ENCODE results near the gene ZNF593. TPM values are rescaled to one million over a fixed set of nuclear protein-coding genes. Genes with fewer than 3 reads are reported as not detected.

ZNF593 gene
- polyA plus RNA-seq (ENCODE audit: insufficient read length in 3 of 3): 10 to 100 TPM; 12.4 to 15.4 (median 13.1) TPM

DNA sequence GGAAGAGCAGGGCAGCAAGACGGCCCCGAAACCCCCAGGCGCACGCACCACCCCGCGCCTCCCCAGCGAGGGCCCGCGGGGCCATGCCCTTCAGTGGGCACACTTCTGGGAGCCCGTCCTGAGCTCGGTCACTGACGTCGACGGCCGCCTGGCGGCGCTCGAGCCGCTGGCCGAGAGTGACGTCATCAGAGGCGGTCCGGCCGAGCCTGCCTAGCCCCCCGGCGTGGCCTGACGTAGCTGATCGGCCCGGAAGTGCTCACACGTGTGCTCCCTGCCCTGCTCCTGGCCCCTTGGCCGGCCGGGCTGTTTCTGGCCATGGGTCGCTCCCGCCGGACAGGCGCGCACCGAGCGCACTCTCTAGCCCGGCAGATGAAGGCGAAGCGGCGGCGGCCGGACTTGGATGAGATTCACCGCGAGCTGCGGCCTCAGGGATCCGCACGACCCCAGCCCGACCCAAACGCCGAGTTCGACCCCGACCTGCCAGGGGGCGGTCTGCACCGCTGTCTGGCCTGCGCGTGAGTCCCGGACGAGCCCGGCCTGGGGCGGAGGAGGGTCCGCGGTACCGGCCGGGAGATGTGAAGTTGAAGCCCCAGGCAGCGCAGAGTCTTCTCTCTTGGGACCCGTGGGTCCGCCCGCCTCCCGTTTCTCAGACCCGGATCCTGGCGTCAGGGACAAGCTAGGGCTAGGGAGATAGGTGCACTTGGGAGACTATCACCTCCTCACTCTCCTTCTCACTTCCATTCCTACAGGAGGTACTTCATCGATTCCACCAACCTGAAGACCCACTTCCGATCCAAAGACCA is at the start of gene ZNF593:
ZNF593 (plus strand) TSS at position 240 of the 803 bp plus-strand sequence; CDS start at position 316, 76 bp downstream.
- peak in 2 of 3 donors; percentile 74 to 82 for DNase-seq (ENCODE audit: low read depth in 3 of 3, low spot score in 2 of 3)

DNA sequence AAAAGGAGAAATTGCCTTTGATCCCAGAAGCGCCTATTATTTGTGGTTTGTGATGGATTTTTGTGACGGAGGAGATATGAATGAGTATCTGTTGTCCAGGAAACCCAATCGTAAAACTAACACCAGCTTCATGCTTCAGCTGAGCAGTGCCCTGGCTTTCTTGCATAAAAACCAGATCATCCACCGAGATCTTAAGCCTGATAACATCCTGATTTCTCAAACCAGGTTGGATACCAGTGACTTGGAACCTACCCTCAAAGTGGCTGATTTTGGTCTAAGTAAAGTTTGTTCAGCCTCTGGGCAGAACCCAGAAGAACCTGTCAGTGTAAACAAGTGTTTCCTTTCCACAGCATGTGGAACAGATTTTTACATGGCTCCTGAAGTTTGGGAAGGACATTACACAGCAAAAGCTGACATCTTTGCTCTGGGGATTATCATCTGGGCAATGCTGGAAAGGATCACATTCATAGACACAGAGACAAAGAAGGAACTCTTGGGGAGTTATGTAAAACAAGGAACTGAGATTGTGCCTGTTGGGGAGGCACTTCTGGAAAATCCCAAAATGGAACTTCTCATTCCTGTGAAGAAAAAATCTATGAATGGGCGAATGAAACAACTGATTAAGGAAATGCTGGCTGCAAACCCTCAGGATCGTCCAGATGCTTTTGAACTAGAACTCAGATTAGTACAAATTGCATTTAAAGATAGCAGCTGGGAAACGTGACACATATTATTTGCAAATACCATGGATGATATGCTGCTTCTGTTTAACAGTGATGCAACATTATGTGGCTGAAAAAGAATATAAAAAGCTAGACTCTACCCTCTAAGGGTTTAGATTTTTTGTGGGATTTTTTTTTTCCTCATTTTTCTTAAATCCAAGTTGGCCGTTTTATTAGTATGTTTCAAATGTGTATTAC is 47.6 kb upstream of the ZNF593 start:
- no peak for DNase-seq (ENCODE audit: low read depth in 3 of 3, low spot score in 2 of 3)

DNA sequence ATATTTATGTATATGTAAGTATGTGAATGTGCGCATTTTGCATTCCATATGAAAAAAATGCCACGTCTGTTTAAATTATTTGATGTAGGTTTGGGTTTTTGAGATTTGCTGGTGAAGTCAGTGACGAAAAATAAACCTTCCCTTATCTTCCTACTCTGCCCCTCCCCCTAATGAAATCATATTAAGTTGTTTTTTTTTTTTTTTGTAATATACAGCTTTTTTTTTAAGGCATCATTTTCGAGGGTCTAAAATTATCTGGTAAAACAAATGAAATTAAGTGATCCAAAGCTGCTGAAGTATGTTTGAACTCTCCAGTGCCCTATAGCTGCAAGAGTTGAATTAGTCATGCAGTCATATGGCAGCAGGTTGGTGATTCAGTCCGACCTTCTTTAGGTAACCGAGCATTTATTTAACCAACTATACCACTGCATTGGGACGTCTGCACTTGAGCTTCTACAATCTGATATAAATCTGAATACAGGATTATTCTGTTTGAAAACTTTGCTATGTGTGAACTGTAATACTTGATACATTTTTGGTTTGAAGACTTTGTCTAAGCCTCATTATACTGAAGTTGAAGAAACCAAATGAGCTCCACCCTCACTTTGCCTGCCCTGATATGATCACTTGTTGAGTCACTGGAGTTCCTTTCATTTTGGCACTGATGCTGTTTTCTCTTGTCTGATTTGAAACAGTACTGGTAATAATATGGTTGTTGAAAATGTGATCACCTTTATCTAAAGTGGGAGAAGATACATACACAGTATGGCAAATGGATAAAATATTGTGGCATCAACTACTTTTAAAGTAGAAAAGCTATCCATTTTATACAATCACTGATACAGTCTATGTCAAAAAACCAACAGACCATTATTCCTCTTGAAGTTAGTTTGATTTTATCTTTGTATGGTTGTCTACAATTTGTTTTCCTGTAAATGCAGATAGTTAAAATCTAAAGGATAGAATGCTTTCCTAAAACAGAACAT is 46.4 kb upstream of the ZNF593 start:
- no peak for DNase-seq (ENCODE audit: low read depth in 3 of 3, low spot score in 2 of 3)

DNA sequence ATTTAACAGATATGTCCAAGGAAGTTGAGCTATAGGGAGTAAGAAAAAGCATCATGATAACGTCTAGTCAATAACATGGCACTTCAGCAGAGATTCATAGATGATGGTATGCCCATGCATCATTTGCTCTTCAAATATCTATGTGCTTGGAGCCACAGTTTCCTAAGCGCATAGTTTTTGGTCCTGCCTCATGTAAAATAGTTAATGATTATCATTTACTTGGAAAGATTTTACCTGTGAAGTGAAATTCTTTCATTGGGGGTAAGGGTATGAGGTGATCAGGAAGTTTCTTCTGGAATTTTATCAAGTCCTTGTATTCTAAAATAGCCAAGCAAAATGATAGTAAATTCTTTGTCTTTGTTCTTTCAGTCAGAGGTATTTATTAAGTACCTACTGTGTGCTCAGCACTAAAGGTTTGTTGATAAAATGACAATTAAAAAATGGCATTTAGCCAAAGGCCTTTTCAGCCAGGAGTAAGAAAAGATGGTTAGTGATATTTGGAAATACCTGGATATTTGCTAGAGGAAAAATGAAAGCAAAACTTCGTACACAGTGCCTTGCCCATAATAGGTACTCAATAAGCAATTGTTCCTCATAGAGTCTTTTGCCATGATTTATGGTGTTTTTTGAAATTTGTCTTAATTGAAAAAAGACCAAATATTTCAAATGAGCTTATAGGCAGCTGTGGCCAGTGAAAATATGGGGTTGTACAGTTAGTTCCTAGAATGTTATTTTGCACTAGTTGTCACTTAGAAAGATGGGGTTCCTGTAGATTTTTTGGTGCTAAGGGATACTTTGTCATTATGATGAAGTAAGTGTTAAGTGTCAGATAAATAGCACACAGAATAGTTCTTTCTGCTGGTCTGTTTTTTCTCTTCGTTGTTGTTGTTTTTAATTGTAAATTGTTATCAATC is 45.0 kb upstream of the ZNF593 start:
- no peak for DNase-seq (ENCODE audit: low read depth in 3 of 3, low spot score in 2 of 3)

DNA sequence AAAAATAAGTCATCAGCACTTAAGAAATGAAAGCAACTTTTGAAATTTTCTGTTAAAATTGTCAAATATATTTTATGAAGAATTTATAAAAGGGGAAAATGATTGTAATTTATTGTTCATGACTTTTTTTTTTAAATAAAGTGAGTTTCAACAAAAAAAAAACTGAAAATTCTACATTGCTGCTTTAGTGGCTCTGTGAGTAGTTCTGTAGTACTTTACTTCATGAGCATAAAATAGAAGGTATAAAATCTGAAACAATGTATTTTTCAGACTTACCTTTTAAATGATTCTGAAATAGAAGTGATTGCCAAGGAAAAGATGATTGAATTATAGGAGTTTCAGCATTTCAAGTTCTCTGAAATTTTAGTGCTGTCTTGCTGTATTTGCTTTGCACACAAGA is 44.3 kb upstream of the ZNF593 start:
- DNase-seq (ENCODE audit: low read depth in 3 of 3, low spot score in 2 of 3): no peak

DNA sequence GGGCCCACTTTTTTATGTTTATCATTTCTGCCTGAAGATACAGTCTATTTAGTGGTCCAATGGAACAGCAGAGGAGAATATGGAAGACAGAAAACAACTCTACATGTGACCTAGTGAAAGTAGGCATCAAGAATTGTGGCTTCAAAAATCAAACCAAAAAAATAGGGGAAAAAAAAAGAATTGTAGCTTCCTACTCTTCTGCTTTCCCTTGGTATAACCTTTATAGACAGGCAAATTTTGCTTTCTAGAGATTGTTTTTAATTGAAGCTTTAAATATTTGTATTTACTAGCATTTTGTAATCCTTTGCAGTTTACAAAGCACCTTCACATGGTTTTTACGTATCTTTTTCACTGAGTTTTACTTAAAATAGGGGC is 43.8 kb upstream of the ZNF593 start:
- no peak for DNase-seq (ENCODE audit: low read depth in 3 of 3, low spot score in 2 of 3)

DNA sequence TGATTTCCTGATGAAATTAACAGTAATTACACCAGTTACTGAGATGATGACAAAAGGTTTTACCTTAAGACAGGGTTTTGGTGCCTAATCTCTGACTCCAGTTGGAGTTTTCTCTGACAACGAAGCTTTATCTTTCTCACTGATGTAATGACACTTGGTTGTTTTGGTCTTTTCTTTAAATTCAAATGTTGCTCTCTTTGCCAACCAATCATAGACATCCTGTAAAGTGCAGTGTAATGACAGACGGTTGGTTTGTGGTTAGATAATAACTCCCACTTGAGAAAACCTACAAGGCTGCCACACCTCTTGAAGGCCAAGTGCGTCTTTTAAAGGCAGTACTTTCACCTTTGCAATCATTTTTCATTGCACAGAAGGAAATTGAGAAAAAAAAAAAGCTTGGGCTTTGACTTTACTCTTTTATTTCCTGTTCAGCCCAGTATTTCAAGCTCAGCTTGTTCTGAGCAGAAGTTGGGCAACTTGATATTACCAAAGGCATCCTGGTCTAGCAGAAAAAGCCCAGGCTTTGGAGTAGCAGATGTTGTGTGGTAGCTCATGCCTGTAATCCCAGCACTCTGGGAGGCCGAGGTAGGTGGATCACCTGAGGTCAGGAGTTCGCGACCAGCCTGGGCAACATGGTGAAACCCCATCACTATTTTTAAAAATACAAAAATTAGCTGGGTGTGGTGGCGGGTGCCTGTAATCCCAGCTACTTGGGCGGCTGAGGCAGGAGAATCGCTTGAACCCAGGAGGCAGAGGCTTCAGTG is 43.2 kb upstream of the ZNF593 start:
- DNase-seq (ENCODE audit: low read depth in 3 of 3, low spot score in 2 of 3): no peak

DNA sequence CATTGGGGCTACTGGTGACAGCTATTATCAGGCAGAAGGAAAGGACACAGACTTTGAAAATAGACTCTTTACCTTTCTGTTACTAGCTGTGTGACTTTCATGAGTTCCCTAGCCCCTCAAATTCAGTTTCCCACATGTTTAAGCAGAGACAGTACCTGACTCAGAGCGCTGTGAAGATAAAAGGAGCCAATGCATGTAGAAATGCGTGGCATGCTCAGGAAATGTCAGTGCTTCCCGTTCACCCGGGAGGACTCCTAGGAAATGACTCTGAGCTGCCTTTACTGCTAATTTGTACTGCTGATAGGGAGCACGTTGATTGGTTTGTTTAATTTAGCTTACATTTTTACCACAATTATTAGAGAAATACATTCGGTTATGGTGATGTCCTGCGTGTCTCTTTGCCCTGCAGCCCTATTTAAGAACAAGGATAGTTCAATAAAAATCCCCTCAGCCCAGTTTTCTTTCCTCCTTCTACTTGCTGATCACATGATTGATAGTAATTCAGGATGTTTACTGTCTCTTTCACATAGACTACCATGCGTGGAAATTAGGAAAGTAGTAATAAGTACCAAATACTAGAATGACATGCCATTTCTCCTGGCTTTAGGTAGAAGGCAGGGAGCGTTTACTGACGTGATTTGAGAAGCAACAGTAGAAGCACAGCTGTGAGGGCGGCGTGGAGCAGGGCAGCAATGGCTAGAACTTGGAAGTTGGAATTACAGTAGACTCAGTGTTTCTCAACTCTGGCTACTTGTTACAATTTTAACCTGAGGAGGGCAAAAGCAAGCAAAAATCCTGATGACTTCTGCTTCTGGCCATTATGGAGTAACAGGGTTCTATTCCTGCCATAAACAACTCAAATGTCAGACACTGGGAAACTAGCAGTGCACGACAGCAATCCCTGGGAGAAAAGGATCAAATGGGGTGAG is 42.2 kb upstream of the ZNF593 start:
- no peak for DNase-seq (ENCODE audit: low read depth in 3 of 3, low spot score in 2 of 3)

DNA sequence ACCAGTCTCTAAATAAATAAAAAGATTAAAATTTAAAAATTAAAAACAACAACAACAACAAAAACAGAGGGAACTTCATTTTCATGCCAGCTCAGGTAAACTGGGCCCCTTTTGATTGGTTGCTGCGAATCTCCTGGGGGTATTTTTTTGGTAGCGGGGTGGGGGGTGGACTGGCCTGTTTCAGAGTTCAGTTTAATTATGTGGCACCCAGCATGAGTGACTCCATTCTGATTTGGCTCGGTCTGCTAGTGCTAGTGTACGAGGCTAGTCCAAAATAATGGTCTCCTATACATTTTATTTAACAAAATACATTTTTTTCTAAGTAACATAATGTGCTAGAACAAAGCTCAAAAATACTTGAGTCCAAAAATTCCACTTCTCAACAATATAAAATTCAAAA is 39.9 kb upstream of the ZNF593 start:
- DNase-seq (ENCODE audit: low read depth in 3 of 3, low spot score in 2 of 3): no peak

DNA sequence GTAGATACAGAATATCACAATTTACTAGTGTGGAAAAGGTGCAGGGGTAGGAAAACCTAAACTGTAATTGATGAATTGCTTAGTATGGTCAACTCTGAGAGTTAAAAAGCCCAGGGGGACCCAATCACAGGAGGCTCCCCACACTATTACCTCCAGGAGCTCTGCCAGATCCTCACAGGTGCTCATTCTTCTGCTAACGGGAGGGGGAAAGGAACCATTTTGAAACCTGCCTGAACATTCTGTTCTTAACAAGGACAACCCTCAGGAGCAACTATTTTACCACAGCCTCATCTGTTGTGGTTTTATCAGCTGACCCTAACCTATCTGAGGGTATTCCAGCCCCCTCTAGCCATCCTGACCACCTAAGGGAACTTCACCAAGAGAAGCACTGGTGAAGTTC is 39.0 kb upstream of the ZNF593 start:
- no peak for DNase-seq (ENCODE audit: low read depth in 3 of 3, low spot score in 2 of 3)

DNA sequence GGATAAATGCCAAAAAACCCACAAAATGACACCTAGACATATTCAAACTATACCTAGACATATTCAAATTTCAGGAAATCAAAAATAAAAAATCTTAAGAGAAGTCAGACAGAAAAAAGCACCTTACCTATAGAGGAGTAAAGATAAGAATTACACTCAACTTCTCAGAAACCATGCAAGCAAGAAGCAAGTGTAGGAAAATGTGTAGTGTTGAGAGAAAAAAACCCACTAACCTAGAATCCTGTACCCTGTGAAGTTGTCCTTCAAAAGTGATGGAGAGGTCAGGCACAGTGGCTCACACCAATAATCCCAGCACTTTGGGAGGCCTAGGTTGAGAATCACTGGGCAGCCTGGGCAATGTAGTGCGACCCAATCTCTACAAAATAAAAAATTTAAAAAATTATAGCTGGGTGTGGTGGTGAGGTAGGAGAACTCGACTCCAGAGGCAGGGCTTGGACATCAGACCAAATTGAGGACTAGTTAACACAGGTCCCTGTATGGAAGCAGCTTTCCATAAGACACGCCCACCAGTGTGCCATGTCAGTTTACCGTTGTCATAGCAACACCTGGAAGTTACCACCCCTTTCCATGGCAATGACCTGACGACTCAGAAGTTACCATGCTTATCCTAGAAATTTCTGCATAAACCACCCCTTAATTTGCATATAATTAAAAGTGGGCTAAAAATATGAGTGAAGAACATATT is 37.4 kb upstream of the ZNF593 start:
- DNase-seq (ENCODE audit: low read depth in 3 of 3, low spot score in 2 of 3): no peak

DNA sequence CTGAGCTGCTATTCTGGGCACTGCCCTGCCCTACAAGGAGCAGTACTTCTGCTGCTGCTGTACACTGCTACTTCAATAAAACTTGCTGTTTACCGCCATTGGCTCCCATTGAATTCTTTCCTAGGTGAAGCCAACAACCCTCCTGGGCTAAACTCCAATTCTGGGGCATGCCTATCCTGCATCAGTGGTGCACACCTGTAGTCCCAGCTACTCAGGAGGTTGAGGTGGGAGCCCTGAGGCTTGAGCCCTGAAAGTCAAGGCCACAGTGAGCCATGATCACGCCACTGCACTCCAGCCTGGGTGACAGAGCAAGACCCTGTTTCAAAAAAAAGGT is 36.9 kb upstream of the ZNF593 start:
- DNase-seq (ENCODE audit: low read depth in 3 of 3, low spot score in 2 of 3): no peak

DNA sequence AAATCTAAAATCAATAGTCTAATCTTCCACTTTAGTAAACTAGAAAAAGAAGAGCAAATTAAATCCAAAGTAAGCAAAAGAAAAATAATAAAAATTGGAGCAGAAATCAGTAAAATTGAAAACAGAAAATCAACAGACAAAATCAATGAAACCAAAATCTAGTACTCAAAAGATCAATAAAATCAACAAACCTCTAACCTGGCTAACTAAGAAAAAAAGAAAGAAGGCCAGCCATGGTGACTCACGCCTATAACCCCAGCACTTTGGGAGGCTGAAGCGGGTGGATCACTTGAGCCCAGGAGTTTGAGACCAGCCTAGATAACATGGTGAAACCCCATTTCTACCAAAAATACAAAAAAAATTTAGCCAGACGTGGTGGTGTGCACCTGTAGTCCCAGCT is 35.2 kb upstream of the ZNF593 start:
- DNase-seq (ENCODE audit: low read depth in 3 of 3, low spot score in 2 of 3): no peak

DNA sequence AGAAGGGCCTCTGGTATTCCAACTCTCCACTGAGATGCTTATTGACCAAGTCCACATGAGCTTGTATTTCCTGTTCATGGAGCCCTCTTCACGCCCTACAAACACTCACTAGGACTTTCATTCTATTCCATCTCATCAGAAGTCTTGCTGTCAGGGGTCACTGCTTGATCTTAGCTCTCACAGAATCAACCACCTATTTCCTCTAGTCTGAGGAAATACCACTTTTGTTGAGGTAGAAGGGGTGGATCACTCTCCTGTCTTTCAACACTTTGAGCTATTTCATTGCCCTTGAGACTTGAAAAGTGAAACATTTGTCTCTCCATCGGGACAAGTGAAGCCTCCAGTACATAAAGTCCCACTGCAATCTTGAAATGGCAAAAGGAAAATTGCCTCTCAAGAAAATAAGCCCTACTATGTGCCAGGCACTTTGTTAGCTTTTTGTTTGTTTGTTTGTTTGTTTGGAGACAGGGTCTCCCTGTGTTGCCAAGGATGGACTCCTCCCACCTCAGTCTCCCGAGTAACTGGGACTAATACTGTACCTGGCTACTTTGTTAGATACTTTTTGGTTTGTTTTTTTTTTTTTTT is 30.6 kb upstream of the ZNF593 start:
- DNase-seq (ENCODE audit: low read depth in 3 of 3, low spot score in 2 of 3): no peak

DNA sequence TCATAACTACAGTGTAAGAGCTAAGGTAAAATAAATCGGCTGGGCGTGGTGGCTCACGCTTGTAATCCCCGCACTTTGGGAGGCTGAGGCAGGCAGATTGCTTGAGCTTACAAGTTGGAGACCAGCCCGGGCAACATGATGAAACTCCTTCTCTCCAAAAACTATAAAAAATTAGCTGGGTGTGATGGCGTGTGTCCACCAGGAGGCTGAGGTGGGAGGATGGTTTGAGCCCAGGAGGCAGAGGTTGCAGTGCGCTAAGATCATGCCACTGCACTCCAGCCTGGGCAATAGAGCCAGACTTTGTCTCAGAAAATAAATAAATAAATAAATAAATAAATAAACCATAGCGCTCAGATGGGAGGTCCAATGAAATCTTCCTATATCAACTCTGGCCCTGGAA is 27.5 kb upstream of the ZNF593 start:
- DNase-seq (ENCODE audit: low read depth in 3 of 3, low spot score in 2 of 3): no peak

DNA sequence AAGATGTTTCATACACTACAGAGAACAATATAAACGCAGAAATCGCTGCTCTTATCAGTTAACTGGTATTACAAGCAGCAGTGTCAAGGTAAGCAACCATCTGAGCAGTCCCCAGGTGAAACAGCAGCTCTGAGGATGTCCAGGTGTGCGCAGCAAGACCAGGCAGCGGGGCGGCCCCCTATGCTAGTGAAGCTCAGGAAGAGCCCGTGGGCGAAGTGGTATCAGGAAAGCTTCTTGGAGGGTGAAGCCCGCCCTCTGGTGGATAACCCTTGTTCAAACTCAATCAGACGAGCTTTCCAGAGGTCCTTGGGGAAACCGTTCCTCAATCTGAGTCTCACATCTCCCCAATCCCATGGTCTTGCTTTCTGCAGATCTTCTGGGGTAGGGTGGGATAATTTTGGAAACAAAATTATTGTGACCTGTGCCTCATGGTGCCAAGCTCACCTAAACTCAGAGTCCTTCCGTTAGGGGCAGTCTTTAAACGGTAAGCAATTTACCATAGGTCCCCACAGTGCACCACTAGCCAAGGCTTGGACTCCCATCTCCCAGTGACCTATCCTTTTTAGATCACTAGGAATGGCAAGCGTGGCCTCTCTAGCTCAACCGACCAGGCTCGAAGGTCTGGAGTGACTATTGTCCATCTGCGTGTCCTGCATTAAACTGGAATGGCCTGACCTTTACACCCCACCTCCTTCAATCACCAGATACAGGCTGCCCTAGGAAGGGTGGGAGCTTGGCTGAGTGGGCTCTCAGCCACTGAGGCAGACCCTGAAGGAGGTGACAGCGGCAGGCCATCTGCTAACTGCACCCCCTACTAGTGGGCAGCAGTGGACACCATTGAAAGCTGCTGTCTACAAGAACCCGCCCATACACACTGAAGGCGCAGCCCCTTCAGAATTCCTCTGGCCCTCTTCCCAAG is 24.4 kb upstream of the ZNF593 start:
- DNase-seq (ENCODE audit: low read depth in 3 of 3, low spot score in 2 of 3): peak in 1 of 3 donors; percentile 64
